SU-DHL-6 (cell line): ENCODE measurements around the gene TNFRSF18.

Experiments used
- CTCF ChIP-seq: fragments of 200-600 bp; sonication (generic); IDR thresholded peaks from one replicate; pipeline ENCODE4 v1.5.1; 2017; ENCODE audit warnings: antibody characterized with exemption, mild to moderate bottlenecking, low read length, moderate library complexity; ENCODE audit not compliant: insufficient read depth, poor library complexity, severe bottlenecking
- EZH2phosphoT487 ChIP-seq: fragments of 200-600 bp; sonication (generic), shearing (Covaris generic); conservative IDR thresholded peaks from 2 replicates; pipeline ENCODE4 v1.6.1; 2018; ENCODE audit warnings: mild to moderate bottlenecking, antibody characterized with exemption, low read length, moderate library complexity, mixed read lengths

GRCh38 chr1:1167841-1168450, 38.4 kb downstream of the TNFRSF18 start:
- TF ChIP-seq EZH2phosphoT487 = no peak
- TF ChIP-seq CTCF = no peak
